Measurements from ENCODE around the gene UQCC5.

Gene UQCC5

GRCh38 chr3:52533623-52534280, 2.7 kb upstream of the UQCC5 start, which contains the start of gene NT5DC2:
TSS of gene NT5DC2 (minus strand) at chr3:52533857. CDS start at chr3:52533737, 120 bp downstream.
- TF ChIP-seq POLR2AphosphoS5 (IDR thresholded peaks at IDR 0.05; ENCODE audit: low read depth, low read length) (no peak), REST (IDR thresholded peaks at IDR 0.05; ENCODE audit: insufficient read depth in 1 of 2, low read depth in 2 of 2, low read length in 2 of 2) (no peak), SIN3A (IDR thresholded peaks at IDR 0.05; ENCODE audit: borderline replicate concordance, insufficient read depth, low read length) (no peak), TAF1 (IDR thresholded peaks at IDR 0.05; ENCODE audit: borderline replicate concordance, insufficient read depth, low read length) (no peak), FOXP2 (optimal IDR thresholded peaks at IDR 0.05; ENCODE audit: borderline replicate concordance, extremely low read depth, extremely low read length, insufficient read depth) (no peak)

- TF ChIP-seq TAF1 (IDR thresholded peaks at IDR 0.05; ENCODE audit: borderline replicate concordance, insufficient read depth, low read length) (no peak), FOXP2 (optimal IDR thresholded peaks at IDR 0.05; ENCODE audit: borderline replicate concordance, extremely low read depth, extremely low read length, insufficient read depth) (no peak), POLR2AphosphoS5 (IDR thresholded peaks at IDR 0.05; ENCODE audit: low read depth, low read length) (no peak), SIN3A (IDR thresholded peaks at IDR 0.05; ENCODE audit: borderline replicate concordance, insufficient read depth, low read length) (no peak), REST (IDR thresholded peaks at IDR 0.05; ENCODE audit: insufficient read depth in 1 of 2, low read depth in 2 of 2, low read length in 2 of 2) (no peak)
Observed at GRCh38 chr3:52534281-52535183, 1.9 kb upstream of the UQCC5 start.

GRCh38 chr3:52535411-52536111, 844 bp upstream of the UQCC5 start:
- no peak for TF ChIP-seq POLR2AphosphoS5 (IDR thresholded peaks at IDR 0.05; ENCODE audit: low read depth, low read length)
- TF ChIP-seq FOXP2 (optimal IDR thresholded peaks at IDR 0.05; ENCODE audit: borderline replicate concordance, extremely low read depth, extremely low read length, insufficient read depth): no peak
- TF ChIP-seq TAF1 (IDR thresholded peaks at IDR 0.05; ENCODE audit: borderline replicate concordance, insufficient read depth, low read length): no peak
- TF ChIP-seq REST (IDR thresholded peaks at IDR 0.05; ENCODE audit: insufficient read depth in 1 of 2, low read depth in 2 of 2, low read length in 2 of 2): no peak
- TF ChIP-seq SIN3A (IDR thresholded peaks at IDR 0.05; ENCODE audit: borderline replicate concordance, insufficient read depth, low read length): no peak

GRCh38 chr3:52536112-52536368, 365 bp upstream of the UQCC5 start:
- TF ChIP-seq SIN3A (IDR thresholded peaks at IDR 0.05; ENCODE audit: borderline replicate concordance, insufficient read depth, low read length): no peak

- TF ChIP-seq REST (IDR thresholded peaks at IDR 0.05; ENCODE audit: insufficient read depth in 1 of 2, low read depth in 2 of 2, low read length in 2 of 2): no peak
- no peak for TF ChIP-seq FOXP2 (optimal IDR thresholded peaks at IDR 0.05; ENCODE audit: borderline replicate concordance, extremely low read depth, extremely low read length, insufficient read depth)
- no peak for TF ChIP-seq POLR2AphosphoS5 (IDR thresholded peaks at IDR 0.05; ENCODE audit: low read depth, low read length)
Observed at GRCh38 chr3:52537165-52537620, 788 bp downstream of the UQCC5 start.
